ENCODE results near the gene LDOC1. TPM values are rescaled to one million over a fixed set of nuclear protein-coding genes. Genes with fewer than 3 reads are reported as not detected.

LDOC1 gene
- not detected for total RNA-seq (2013)
- polyA plus RNA-seq (not detected), polyA minus RNA-seq (not detected in 2 replicates), total RNA-seq (0 to 0.91 (median 0) reads per million in 11 experiments)

- H3K27ac ChIP-seq (ENCODE audit: low read depth in 1 of 2, low read length in 2 of 2), result no peak within 1 kb of the TSS
- intact Hi-C loops (cut with micrococcal nuclease), result no loop called here
- no peaks in the 10 kb centered on the region for H3K27me3 ChIP-seq (ENCODE audit: control insufficient read depth in 2 of 2, insufficient read depth in 2 of 2, low read length in 2 of 2)
- H3K79me2 ChIP-seq (ENCODE audit: insufficient read depth, low read length), result no peaks in the 10 kb centered on the region
- Mint-ChIP-seq H3K9me3 (peaks cover 0 to 10% (median 1%) of the 10 kb centered on the region in 7 donors), H3K27me3 (ENCODE audit: low read depth in 3 of 3) (peaks cover 9 to 16% (median 13%) of the 10 kb centered on the region in 3 donors), H3K4me3 (peak within 1 kb of the TSS; percentile 62 to 81), H3K36me3 (no peaks in the 10 kb centered on the region), H3K27ac (no peak within 1 kb of the TSS), H3K4me1 (peaks cover 4% of the 10 kb centered on the region)
- peak in 1 of 3 donors; percentile 2 for DNase-seq
- H3K36me3 ChIP-seq (replicated peaks in 1 of 2; ENCODE audit: control insufficient read depth in 1 of 2, insufficient read depth in 2 of 2, low read length in 2 of 2), result no peaks in the 10 kb centered on the region
- H3K9me3 ChIP-seq (replicated peaks in 1 of 2; ENCODE audit: control insufficient read depth in 1 of 2, insufficient read depth in 1 of 2, low read length in 2 of 2), result no peaks in the 10 kb centered on the region
- H3K4me1 ChIP-seq (ENCODE audit: control insufficient read depth in 1 of 2, insufficient read depth in 2 of 2, low read length in 2 of 2), result no peaks in the 10 kb centered on the region
- H3K9ac ChIP-seq (ENCODE audit: insufficient read depth, low read length, poor library complexity, severe bottlenecking), result no peak within 1 kb of the TSS
- 0% methylated on average over 46 of the region's 83 CpGs for WGBS (ENCODE audit: insufficient coverage)
- peak within 1 kb of the TSS in 2 of 3 experiments; percentile 24 to 30 for H3K4me3 ChIP-seq (replicated peaks in 1 of 3; ENCODE audit: low read depth in 2 of 3, low read length in 3 of 3)
- peak within 1 kb of the TSS; percentile 63 for H2AFZ ChIP-seq (ENCODE audit: insufficient read depth, low read depth, low read length, poor library complexity, severe bottlenecking)
- peak within 1 kb of the TSS; percentile 55 for H3K4me2 ChIP-seq (replicated peaks; ENCODE audit: extremely low read depth, low read length, poor library complexity, severe bottlenecking)
- H4K20me1 ChIP-seq (ENCODE audit: insufficient read depth, low read length), result no peaks in the 10 kb centered on the region
- TF ChIP-seq, protein P1, sequence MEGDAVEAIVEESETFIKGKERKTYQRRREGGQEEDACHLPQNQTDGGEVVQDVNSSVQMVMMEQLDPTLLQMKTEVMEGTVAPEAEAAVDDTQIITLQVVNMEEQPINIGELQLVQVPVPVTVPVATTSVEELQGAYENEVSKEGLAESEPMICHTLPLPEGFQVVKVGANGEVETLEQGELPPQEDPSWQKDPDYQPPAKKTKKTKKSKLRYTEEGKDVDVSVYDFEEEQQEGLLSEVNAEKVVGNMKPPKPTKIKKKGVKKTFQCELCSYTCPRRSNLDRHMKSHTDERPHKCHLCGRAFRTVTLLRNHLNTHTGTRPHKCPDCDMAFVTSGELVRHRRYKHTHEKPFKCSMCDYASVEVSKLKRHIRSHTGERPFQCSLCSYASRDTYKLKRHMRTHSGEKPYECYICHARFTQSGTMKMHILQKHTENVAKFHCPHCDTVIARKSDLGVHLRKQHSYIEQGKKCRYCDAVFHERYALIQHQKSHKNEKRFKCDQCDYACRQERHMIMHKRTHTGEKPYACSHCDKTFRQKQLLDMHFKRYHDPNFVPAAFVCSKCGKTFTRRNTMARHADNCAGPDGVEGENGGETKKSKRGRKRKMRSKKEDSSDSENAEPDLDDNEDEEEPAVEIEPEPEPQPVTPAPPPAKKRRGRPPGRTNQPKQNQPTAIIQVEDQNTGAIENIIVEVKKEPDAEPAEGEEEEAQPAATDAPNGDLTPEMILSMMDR (IDR thresholded peaks at IDR 0.05), result no peak
Observed at GRCh38 chrX:141176586-141177451, at the start of gene LDOC1. Gene LDOC1 (minus strand): TSS chrX:141177129. CDS start chrX:141177021, 108 bp downstream.

GRCh38 chrX:141221611-141222010, 44.7 kb upstream of the LDOC1 start:
- TF ChIP-seq, protein P1 (IDR thresholded peaks at IDR 0.05), result no peak
- Histone ChIP-seq H4K20me1 (ENCODE audit: insufficient read depth, low read length) (no peaks in the 10 kb centered on the region), H3K79me2 (ENCODE audit: insufficient read depth, low read length) (no peaks in the 10 kb centered on the region), H3K4me1 (ENCODE audit: control insufficient read depth in 1 of 2, insufficient read depth in 2 of 2, low read length in 2 of 2) (no peaks in the 10 kb centered on the region), H3K9me3 (replicated peaks in 1 of 2; ENCODE audit: control insufficient read depth in 1 of 2, insufficient read depth in 1 of 2, low read length in 2 of 2) (no peaks in the 10 kb centered on the region), H3K4me2 (replicated peaks; ENCODE audit: extremely low read depth, low read length, poor library complexity, severe bottlenecking) (no peak overlapping the region), H2AFZ (ENCODE audit: insufficient read depth, low read depth, low read length, poor library complexity, severe bottlenecking) (no peak overlapping the region), H3K4me3 (replicated peaks in 1 of 3; ENCODE audit: low read depth in 2 of 3, low read length in 3 of 3) (no peak overlapping the region), H3K27ac (ENCODE audit: low read depth in 1 of 2, low read length in 2 of 2) (no peak overlapping the region), H3K36me3 (replicated peaks in 1 of 2; ENCODE audit: control insufficient read depth in 1 of 2, insufficient read depth in 2 of 2, low read length in 2 of 2) (no peaks in the 10 kb centered on the region), H3K27me3 (ENCODE audit: control insufficient read depth in 2 of 2, insufficient read depth in 2 of 2, low read length in 2 of 2) (no peaks in the 10 kb centered on the region), H3K9ac (ENCODE audit: insufficient read depth, low read length, poor library complexity, severe bottlenecking) (no peak overlapping the region)
- intact Hi-C loops (cut with micrococcal nuclease), result no loop called here
- no CpG with 5 or more reads among the region's 2 CpGs for WGBS (ENCODE audit: insufficient coverage)
- no peak for DNase-seq
- Mint-ChIP-seq H3K4me3 (no peak overlapping the region), H3K36me3 (no peaks in the 10 kb centered on the region), H3K27me3 (ENCODE audit: low read depth in 3 of 3) (no peaks in the 10 kb centered on the region), H3K9me3 (peaks cover 0 to 9% (median 2%) of the 10 kb centered on the region in 7 donors), H3K27ac (no peak overlapping the region), H3K4me1 (no peaks in the 10 kb centered on the region)

All from CD14-positive monocyte (primary cell).